Adrenal gland (tissue), 12 donors: Measurements from ENCODE around the gene TRIM8. TPM values are rescaled to one million over a fixed set of nuclear protein-coding genes. Genes with fewer than 3 reads are reported as not detected.

ENCODE experiments used
- DNase-seq, 7 donors: peaks; one replicate each; pipeline ENCODE4 v3.0.0-alpha.2; 2019 to 2020
- H3K27ac ChIP-seq, 5 donors: fragments of 200-600 bp; sonication (generic) in 4 of 5; 1 replicate in 3 of 5; 2 replicates in 2 of 5; pipeline versions ENCODE4 v1.5.1 to v1.8.0; 2016 to 2020; ENCODE audit warnings: mild to moderate bottlenecking in 1 of 5
- H3K27me3 ChIP-seq: fragments of 200-600 bp; 2 replicates; pipeline ENCODE4 v1.8.0; 2021
- H3K36me3 ChIP-seq, 2 donors: fragments of 200-600 bp; replicated peaks in 1 of 2; 1 replicate in 1 of 2; 2 replicates in 1 of 2; pipeline versions ENCODE4 v1.5.1 to v1.8.0; 2018 to 2022
- H3K4me1 ChIP-seq, 2 donors: fragments of 200-600 bp; replicated peaks in 1 of 2; 1 replicate in 1 of 2; 2 replicates in 1 of 2; pipeline versions ENCODE4 v1.5.1 to v1.8.0; 2018 to 2021
- H3K4me3 ChIP-seq, 4 donors: fragments of 200-600 bp; sonication (generic) in 3 of 4; one replicate each; pipeline ENCODE4 v1.5.1; 2016 to 2018
- H3K9me3 ChIP-seq, 3 donors: fragments of 200-600 bp; sonication (generic) in 1 of 3; replicated peaks in 1 of 3; 1 replicate in 2 of 3; 2 replicates in 1 of 3; pipeline versions ENCODE4 v1.5.1 to v1.8.0; 2016 to 2021
- CTCF ChIP-seq, 6 experiments: fragments of 450-650 bp in 4 of 6; fragments of 200-600 bp in 2 of 6; sonication (generic) in 1 of 6; IDR thresholded peaks; 1 replicate in 5 of 6; 2 replicates in 1 of 6; pipeline versions ENCODE4 v1.5.1 to v1.8.0; 2016 to 2021; ENCODE audit warnings: antibody characterized with exemption in 6 of 6, mild to moderate bottlenecking in 2 of 6, moderate library complexity in 1 of 6
- POLR2A ChIP-seq, 2 donors: fragments of 450-650 bp; IDR thresholded peaks; one replicate each; pipeline ENCODE4 v1.6.1; 2017; ENCODE audit warnings: antibody characterized with exemption in 2 of 2, mild to moderate bottlenecking in 2 of 2, moderate library complexity in 1 of 2
- WGBS, 4 donors: extraction: QIAGEN DNeasy Blood & Tissue Kit in 2 of 4; methylation state at CpG; one replicate each; pipeline versions ENCODE4 v1.1.5 to v1.1.7; 2013 to 2017; 5-methylcytosine and 5-hydroxymethylcytosine counted together
- intact Hi-C, 2 donors: fragments of 100-400 bp; cut with DNase I; formaldehyde crosslinking; loops; one replicate each; pipeline versions ENCODE4 v1.14.1 to v1.15.0; 2022 to 2023
- polyA plus RNA-seq, 3 donors: library from polyadenylated mRNA; stranded (reverse); fragments of 200-250 nt in 2 of 3; fragments of 350-450 nt in 1 of 3; fragmentation: Illumina TruSeq in 1 of 3; extraction: RNeasy Lipid Tissue Mini Kit (QIAGEN cat#74804) in 1 of 3; gene quantifications; one replicate each; pipeline ENCODE4 v1.2.3, GENCODE V29; 2013 to 2014
- total RNA-seq, 9 donors: library from RNA; depleted of rRNA in 4 of 9; stranded (reverse); fragments of >200 nt in 4 of 9; fragments of 120-200 nt in 1 of 9; fragmentation: NEBNext Ultra II Directional in 1 of 9; extraction: Animal tissue kit (Norgen Biotek cat#: 25700) in 1 of 9; gene quantifications; one replicate each; pipeline versions ENCODE4 v1.1.0 to v1.2.4, GENCODE V29; 2013 to 2023
- donor health status: healthy with polysubstance abuse.
- donor health status: Bipolar disorder and iron deficiency.
- donor health status: DM: yes; HTN: yes; CAD: no.
- donor health status: DM: no; HTN: no; CAD: no.
- donor health status: DM: no; HTN: no; CAD: no.
- donor health status: DM: yes; HTN: yes; CAD: no.

The TRIM8 gene
- total and polyA plus RNA-seq, 12 donors = 21.6 to 175 (median 116) TPM

GRCh38 chr10:102673819-102674511, 29.7 kb downstream of the TRIM8 start:
- intact Hi-C loops = no loop called here
- H3K27ac ChIP-seq = peak overlapping the region; percentile 28 to 91 (median 66)
- WGBS, 4 donors = 11 to 21% (median 17%) methylated on average over 19 of the region's 19 CpGs
- H3K9me3 ChIP-seq = no peaks in the 10 kb centered on the region
- H3K36me3 ChIP-seq = no peaks in the 10 kb centered on the region
- no peaks in the 10 kb centered on the region for H3K27me3 ChIP-seq
- TF ChIP-seq CTCF (IDR thresholded peaks at IDR 0.05) (no peak), POLR2A (IDR thresholded peaks at IDR 0.05) (no peak)
- H3K4me3 ChIP-seq = peak overlapping the region in 1 of 4 donors; percentile 36
- peak in 5 of 7 donors; percentile 67 to 86 (median 72) for DNase-seq
- peaks cover 6 to 57% of the 10 kb centered on the region in 2 donors for H3K4me1 ChIP-seq

- Histone ChIP-seq H3K4me1 (peaks cover 6 to 59% of the 10 kb centered on the region in 2 donors), H3K9me3 (no peaks in the 10 kb centered on the region), H3K36me3 (no peaks in the 10 kb centered on the region), H3K27ac (peak overlapping the region; percentile 28 to 91 (median 66)), H3K27me3 (no peaks in the 10 kb centered on the region), H3K4me3 (peak overlapping the region in 1 of 4 donors; percentile 36)
- no peak for TF ChIP-seq POLR2A (IDR thresholded peaks at IDR 0.05)
- TF ChIP-seq CTCF (IDR thresholded peaks at IDR 0.05) = no peak
- DNase-seq = no peak
- WGBS, 4 donors = 6 to 52% (median 29%) methylated on average over 2 of the region's 2 CpGs
- intact Hi-C loops = no loop called here
Measured at GRCh38 chr10:102674566-102674965, 30.3 kb downstream of the TRIM8 start.

- Histone ChIP-seq H3K4me3 (no peak overlapping the region), H3K27me3 (no peaks in the 10 kb centered on the region), H3K36me3 (no peaks in the 10 kb centered on the region), H3K27ac (peak overlapping the region in 3 of 5 donors; percentile 36 to 91 (median 82)), H3K4me1 (peaks cover 6 to 59% of the 10 kb centered on the region in 2 donors), H3K9me3 (no peaks in the 10 kb centered on the region)
- no peak for TF ChIP-seq POLR2A (IDR thresholded peaks at IDR 0.05)
- TF ChIP-seq CTCF (IDR thresholded peaks at IDR 0.05) = no peak
- intact Hi-C loops = no loop called here
- DNase-seq = no peak
- 59 to 67% (median 60%) methylated on average over 6 to 8 of the region's 8 CpGs for WGBS, 4 donors
Measured at GRCh38 chr10:102675011-102675665, 30.9 kb downstream of the TRIM8 start.

- DNase-seq = peak in 3 of 7 donors; percentile 53 to 73 (median 57)
- H3K4me3 ChIP-seq = peak overlapping the region in 1 of 4 donors; percentile 13
- TF ChIP-seq POLR2A (IDR thresholded peaks at IDR 0.05) (no peak), CTCF (IDR thresholded peaks at IDR 0.05) (no peak)
- peaks cover 6 to 59% of the 10 kb centered on the region in 2 donors for H3K4me1 ChIP-seq
- no peaks in the 10 kb centered on the region for H3K9me3 ChIP-seq
- no peaks in the 10 kb centered on the region for H3K27me3 ChIP-seq
- intact Hi-C loops = no loop called here
- peak overlapping the region in 4 of 5 donors; percentile 3 to 91 (median 66) for H3K27ac ChIP-seq
- H3K36me3 ChIP-seq = no peaks in the 10 kb centered on the region
- WGBS, 4 donors = 47 to 56% (median 48%) methylated on average over 15 to 16 of the region's 16 CpGs
Measured at GRCh38 chr10:102675666-102676533, 31.6 kb downstream of the TRIM8 start.
